Activated CD4-positive, alpha-beta memory T cell treated with anti-CD3 and anti-CD28 coated beads for 36 hours (primary cell): Measurements from ENCODE around the gene MYO18B. TPM values are rescaled to one million over a fixed set of nuclear protein-coding genes. Genes with fewer than 3 reads are reported as not detected.

Experiments used
- CTCF ChIA-PET: fragments of 350-600 bp; sonication (Branson Sonifier 250); formaldehyde crosslinking; loops from one replicate; lab custom pipeline; 2021; ENCODE audit warnings: antibody characterized with exemption, inconsistent platforms; lab: Charles Lee
- POLR2A ChIA-PET: fragments of 350-600 bp; sonication (Branson Sonifier 250); formaldehyde crosslinking; loops from one replicate; lab custom pipeline; 2021; ENCODE audit warnings: antibody characterized with exemption; lab: Charles Lee
- DNase-seq: peaks from one replicate; pipeline ENCODE4 v3.0.0-alpha.2; 2020
- H3K27ac Mint-ChIP-seq: one replicate; pipeline ENCODE4 v1.8.0; 2021; ENCODE audit warnings: mixed read lengths
- H3K27me3 Mint-ChIP-seq: one replicate; pipeline ENCODE4 v1.8.0; 2021; ENCODE audit warnings: mixed read lengths
- H3K36me3 Mint-ChIP-seq: one replicate; pipeline ENCODE4 v1.8.0; 2021; ENCODE audit warnings: mixed read lengths
- H3K4me1 Mint-ChIP-seq: one replicate; pipeline ENCODE4 v1.8.0; 2021; ENCODE audit warnings: low read depth, mixed read lengths
- H3K4me3 Mint-ChIP-seq: one replicate; pipeline ENCODE4 v1.8.0; 2021; ENCODE audit warnings: mild to moderate bottlenecking, mixed read lengths
- H3K9me3 Mint-ChIP-seq: one replicate; pipeline ENCODE4 v1.8.0; 2021; ENCODE audit warnings: mixed read lengths
- intact Hi-C: fragments of 100-400 bp; cut with micrococcal nuclease; formaldehyde crosslinking; loops from one replicate; pipeline ENCODE4 v1.15.1; 2023
- total RNA-seq, 2 experiments: library from RNA; stranded (reverse); gene quantifications; one replicate each; pipeline ENCODE4 v1.2.3, GENCODE V29; 2021

The MYO18B gene
- total RNA-seq, 2 experiments from 2014 or later: 0.22 to 0.29 TPM

DNA sequence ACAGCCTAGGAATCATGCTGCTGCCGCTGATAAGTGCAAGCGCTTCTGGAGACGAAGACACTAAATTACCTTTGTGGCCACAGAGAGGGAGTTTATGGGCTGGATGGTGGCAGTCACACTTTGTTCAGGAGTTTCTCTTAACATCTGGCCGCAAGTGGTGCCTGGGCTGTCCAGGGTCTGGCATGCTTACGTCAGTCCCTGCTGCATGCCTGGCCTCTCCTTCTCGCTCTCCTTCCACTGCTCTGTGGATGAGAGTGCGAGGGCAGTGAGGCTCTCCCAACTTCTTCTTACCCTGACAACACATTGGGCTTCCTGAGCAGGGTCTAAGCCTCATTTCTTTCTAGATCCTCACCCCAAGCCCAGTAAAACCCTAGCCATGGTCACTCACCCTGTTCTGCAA, 266.6 kb downstream of the MYO18B start:
- Mint-ChIP-seq H3K9me3 (peaks cover 10% of the 10 kb centered on the region), H3K4me1 (no peaks in the 10 kb centered on the region), H3K36me3 (no peaks in the 10 kb centered on the region), H3K27ac (no peak overlapping the region), H3K27me3 (no peaks in the 10 kb centered on the region), H3K4me3 (no peak overlapping the region)
- intact Hi-C loops: no loop called here
- ChIA-PET POLR2A (no interaction called here), CTCF (no interaction called here)
- no peak for DNase-seq

DNA sequence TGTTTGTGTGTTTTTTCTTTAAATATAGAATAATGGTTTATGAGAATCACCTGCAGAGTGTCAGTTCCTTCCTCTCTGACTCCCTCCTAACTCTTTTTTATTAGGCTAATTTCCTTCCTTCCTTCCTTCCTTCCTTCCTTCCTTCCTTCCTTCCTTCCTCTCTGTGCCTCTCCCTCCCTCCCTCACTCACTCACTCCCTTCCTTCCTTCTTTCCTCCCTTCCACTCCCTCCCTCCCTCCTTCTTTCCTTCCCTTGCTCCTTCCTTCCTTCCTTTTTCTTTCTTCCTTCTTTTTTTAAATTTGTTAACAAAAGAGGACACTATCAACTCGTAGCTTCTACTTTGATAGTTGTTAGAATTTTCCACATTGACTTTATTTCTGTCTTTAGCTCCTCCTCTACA, 274.9 kb downstream of the MYO18B start:
- ChIA-PET CTCF (no interaction called here), POLR2A (no interaction called here)
- no peaks in the 10 kb centered on the region for H3K4me1 Mint-ChIP-seq
- no peak for DNase-seq
- no peak overlapping the region for H3K4me3 Mint-ChIP-seq
- H3K36me3 Mint-ChIP-seq: no peaks in the 10 kb centered on the region
- no peak overlapping the region for H3K27ac Mint-ChIP-seq
- H3K27me3 Mint-ChIP-seq: no peaks in the 10 kb centered on the region
- no peaks in the 10 kb centered on the region for H3K9me3 Mint-ChIP-seq
- intact Hi-C loops: no loop called here

DNA sequence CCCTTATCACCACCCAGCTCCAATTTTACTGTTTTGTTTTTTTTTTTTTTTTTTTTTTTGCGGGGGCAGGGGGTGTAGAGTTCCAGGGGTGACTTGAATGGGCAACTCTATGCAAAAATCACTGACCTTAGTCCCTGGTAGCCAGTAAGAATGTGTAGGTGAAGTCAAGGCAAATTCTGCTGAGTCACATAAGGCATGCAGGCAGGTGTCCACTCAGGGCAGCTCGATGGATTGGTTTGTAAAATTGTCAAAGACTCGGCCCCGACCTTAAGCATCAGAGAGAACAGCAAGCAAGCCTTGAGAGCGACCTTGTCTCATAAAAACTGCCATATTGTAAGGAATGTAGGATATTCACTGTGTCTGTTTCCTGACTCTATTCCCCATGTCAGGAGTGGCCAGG, 275.9 kb downstream of the MYO18B start:
- H3K27ac Mint-ChIP-seq: no peak overlapping the region
- ChIA-PET POLR2A (no interaction called here), CTCF (no interaction called here)
- H3K9me3 Mint-ChIP-seq: no peaks in the 10 kb centered on the region
- H3K4me3 Mint-ChIP-seq: no peak overlapping the region
- intact Hi-C loops: no loop called here
- H3K4me1 Mint-ChIP-seq: no peaks in the 10 kb centered on the region
- no peaks in the 10 kb centered on the region for H3K36me3 Mint-ChIP-seq
- DNase-seq: no peak
- H3K27me3 Mint-ChIP-seq: no peaks in the 10 kb centered on the region

DNA sequence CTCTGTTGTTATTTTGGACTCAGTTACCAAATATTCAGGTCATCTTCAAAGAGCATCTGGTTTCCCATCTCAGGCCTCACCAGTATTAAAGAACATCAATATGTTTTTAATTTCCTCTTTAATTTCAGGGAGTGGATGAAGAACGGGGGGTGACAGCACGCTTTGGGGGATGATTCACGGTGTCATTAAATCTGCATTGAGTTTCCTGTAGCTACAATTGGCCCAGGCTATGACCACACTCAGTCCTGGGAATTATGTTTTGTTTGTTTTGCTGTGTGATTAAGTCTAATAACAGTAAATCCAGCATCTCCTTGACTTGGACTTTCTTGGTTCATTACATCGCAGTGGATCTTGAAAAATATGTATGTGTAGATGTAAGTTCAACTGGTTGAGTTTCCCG, 277.6 kb downstream of the MYO18B start:
- no peak overlapping the region for H3K4me3 Mint-ChIP-seq
- no peaks in the 10 kb centered on the region for H3K36me3 Mint-ChIP-seq
- no peak overlapping the region for H3K27ac Mint-ChIP-seq
- no peak for DNase-seq
- ChIA-PET POLR2A (no interaction called here), CTCF (no interaction called here)
- peaks cover under 1% of the 10 kb centered on the region for H3K9me3 Mint-ChIP-seq
- no peaks in the 10 kb centered on the region for H3K4me1 Mint-ChIP-seq
- no peaks in the 10 kb centered on the region for H3K27me3 Mint-ChIP-seq
- intact Hi-C loops: no loop called here

DNA sequence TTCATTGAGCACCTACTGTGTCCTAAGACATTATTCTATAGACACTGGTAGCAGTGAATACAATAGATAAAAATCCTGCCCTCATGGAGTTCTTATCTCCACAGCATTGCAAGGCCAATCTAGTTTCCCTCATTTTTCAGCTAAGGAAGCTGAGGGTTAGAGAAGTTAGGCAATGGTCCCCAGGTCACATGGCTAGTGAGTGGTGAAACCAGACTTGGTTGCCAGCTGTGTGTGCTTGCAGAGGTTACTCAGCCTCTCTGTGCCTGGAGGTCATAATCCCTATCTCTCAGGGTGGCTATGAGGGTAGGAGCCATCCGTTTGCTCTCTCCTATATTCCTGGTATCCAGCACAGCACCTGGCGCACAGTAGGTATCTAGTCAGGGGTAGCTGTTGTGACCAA, 279.5 kb downstream of the MYO18B start:
- no peak for DNase-seq
- H3K9me3 Mint-ChIP-seq: peaks cover 4% of the 10 kb centered on the region
- CTCF ChIA-PET: interaction anchor here (0.6 kb wide), 1 partner anchor 376 kb away, joined by 3 read pairs; no protein-coding TSS in a partner anchor
- intact Hi-C loops: no loop called here
- POLR2A ChIA-PET: no interaction called here
- no peaks in the 10 kb centered on the region for H3K4me1 Mint-ChIP-seq
- no peaks in the 10 kb centered on the region for H3K36me3 Mint-ChIP-seq
- no peak overlapping the region for H3K4me3 Mint-ChIP-seq
- no peaks in the 10 kb centered on the region for H3K27me3 Mint-ChIP-seq
- H3K27ac Mint-ChIP-seq: no peak overlapping the region

DNA sequence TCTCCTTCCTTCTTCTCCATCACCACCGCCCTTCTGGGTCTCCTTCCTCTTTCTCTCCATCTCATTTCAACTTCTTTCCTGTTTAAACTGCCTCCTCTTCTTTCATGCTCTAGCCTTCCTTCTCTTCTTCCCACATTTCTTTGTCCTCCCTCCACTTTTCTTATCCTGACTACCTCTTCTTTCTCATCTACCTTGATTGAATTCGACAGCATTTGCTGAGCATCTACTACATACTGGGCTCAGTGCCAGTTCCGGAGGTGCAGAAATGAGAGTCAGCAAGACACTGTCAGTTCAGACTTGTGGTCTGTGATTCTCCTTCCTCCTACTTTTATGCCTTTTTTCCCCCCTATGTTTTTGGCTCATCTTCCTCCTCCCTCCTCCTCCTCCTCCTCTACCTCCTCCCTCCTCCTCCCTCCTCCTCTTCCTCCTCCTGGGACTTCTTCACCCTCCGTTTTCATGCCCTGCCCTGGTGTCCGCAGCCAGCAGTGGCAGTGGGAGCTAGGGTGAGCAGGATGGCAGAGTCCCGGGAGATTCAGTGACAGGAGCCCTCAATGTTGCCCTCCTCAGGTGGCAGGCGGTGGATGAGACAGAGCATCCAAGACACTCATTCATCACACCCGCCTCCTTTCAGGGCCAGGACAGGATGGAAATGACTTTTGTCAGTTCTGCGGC, 281.3 kb downstream of the MYO18B start:
- H3K4me3 Mint-ChIP-seq: no peak overlapping the region
- no peaks in the 10 kb centered on the region for H3K27me3 Mint-ChIP-seq
- H3K4me1 Mint-ChIP-seq: no peaks in the 10 kb centered on the region
- no peaks in the 10 kb centered on the region for H3K36me3 Mint-ChIP-seq
- no peak overlapping the region for H3K27ac Mint-ChIP-seq
- ChIA-PET POLR2A (no interaction called here), CTCF (no interaction called here)
- intact Hi-C loops: no loop called here
- DNase-seq: no peak
- peaks cover 4% of the 10 kb centered on the region for H3K9me3 Mint-ChIP-seq

DNA sequence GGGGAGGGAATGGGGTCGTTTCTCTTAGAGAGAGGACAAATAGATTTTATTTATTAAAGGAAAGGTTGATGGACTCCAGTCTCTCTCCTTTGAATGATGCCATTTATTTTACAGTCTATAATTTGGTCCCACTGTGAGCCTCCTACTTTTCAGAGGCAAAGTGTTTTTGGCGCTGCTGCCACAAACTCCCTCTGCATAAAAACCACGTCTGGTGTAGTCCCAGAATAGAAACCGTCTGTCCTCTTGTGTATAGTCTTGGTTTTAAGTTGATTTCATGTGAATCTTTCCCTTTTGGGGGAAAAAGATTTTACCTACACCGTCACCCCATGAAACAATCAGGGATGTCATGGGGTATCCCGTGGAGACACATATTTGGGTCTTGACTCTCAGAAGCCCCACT, 283.6 kb downstream of the MYO18B start:
- DNase-seq: no peak
- no peak overlapping the region for H3K4me3 Mint-ChIP-seq
- no peaks in the 10 kb centered on the region for H3K27me3 Mint-ChIP-seq
- CTCF ChIA-PET: no interaction called here
- no peaks in the 10 kb centered on the region for H3K36me3 Mint-ChIP-seq
- H3K4me1 Mint-ChIP-seq: no peaks in the 10 kb centered on the region
- intact Hi-C loops: no loop called here
- H3K9me3 Mint-ChIP-seq: peaks cover 4% of the 10 kb centered on the region
- no peak overlapping the region for H3K27ac Mint-ChIP-seq
- POLR2A ChIA-PET: no interaction called here

DNA sequence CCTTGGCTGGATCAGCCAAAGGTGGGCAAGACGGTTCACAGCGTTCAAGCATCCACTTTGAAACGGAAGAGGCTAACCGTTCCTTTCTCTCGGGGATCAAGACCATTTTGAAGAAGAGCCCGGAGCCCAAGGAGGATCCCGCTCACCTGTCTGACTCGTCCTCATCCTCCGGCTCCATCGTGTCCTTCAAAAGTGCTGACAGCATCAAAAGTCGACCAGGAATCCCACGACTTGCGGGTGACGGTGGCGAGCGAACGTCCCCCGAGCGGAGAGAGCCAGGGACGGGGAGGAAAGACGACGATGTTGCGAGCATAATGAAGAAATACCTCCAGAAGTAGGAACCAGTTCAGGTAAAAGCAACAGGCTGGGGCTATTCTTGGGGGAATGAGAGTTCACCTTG, 285.4 kb downstream of the MYO18B start:
- no peaks in the 10 kb centered on the region for H3K27me3 Mint-ChIP-seq
- peaks cover 4% of the 10 kb centered on the region for H3K9me3 Mint-ChIP-seq
- no peak overlapping the region for H3K27ac Mint-ChIP-seq
- intact Hi-C loops: no loop called here
- no peaks in the 10 kb centered on the region for H3K36me3 Mint-ChIP-seq
- ChIA-PET POLR2A (no interaction called here), CTCF (no interaction called here)
- DNase-seq: no peak
- H3K4me3 Mint-ChIP-seq: no peak overlapping the region
- H3K4me1 Mint-ChIP-seq: no peaks in the 10 kb centered on the region

DNA sequence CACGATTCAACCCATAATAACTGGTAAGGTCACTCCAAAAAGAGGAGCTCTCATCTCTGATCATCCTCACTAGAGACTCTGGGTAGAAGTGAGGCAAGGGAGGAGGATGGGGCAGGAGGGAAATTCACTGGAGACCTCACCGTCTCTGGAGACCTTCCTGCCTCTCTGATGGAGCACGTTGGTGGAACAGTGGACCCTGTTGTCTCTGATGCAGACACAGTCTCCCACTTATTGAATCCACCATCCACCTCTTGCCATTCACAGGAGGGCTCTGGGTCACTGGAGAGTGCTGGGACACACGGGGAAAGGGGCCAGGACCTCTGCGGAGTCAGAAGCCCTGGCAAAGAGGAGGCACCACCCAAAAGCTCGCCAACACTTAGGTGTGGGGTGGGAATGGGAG, 289.7 kb downstream of the MYO18B start:
- POLR2A ChIA-PET: no interaction called here
- H3K4me3 Mint-ChIP-seq: no peak overlapping the region
- intact Hi-C loops: no loop called here
- H3K27me3 Mint-ChIP-seq: no peaks in the 10 kb centered on the region
- H3K27ac Mint-ChIP-seq: no peak overlapping the region
- no peaks in the 10 kb centered on the region for H3K36me3 Mint-ChIP-seq
- H3K9me3 Mint-ChIP-seq: peaks cover 19% of the 10 kb centered on the region
- CTCF ChIA-PET: no interaction called here
- no peak for DNase-seq
- H3K4me1 Mint-ChIP-seq: no peaks in the 10 kb centered on the region

DNA sequence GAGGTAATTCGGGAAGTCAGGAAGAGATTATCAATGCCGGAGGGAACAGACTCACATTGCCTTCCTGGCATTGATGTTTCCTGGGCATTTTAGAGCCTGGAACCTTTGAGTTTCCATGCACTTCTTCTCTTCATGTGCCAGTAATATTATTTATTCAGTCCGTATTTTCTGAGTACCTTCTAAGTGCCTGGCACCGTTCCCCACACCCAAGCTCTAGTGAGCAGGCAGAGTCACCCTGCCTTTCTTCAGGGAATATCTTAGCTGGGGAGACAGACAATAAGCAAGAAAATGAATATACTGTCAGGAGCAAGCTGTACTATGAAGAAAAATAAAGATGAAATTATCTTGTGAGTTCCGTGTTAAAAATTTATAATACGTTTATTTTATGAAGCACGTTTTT, 291.1 kb downstream of the MYO18B start:
- Mint-ChIP-seq H3K27ac (no peak overlapping the region), H3K36me3 (no peaks in the 10 kb centered on the region), H3K4me1 (no peaks in the 10 kb centered on the region), H3K27me3 (no peaks in the 10 kb centered on the region), H3K9me3 (peaks cover 22% of the 10 kb centered on the region), H3K4me3 (no peak overlapping the region)
- POLR2A ChIA-PET: no interaction called here
- intact Hi-C loops: no loop called here
- CTCF ChIA-PET: no interaction called here
- no peak for DNase-seq

DNA sequence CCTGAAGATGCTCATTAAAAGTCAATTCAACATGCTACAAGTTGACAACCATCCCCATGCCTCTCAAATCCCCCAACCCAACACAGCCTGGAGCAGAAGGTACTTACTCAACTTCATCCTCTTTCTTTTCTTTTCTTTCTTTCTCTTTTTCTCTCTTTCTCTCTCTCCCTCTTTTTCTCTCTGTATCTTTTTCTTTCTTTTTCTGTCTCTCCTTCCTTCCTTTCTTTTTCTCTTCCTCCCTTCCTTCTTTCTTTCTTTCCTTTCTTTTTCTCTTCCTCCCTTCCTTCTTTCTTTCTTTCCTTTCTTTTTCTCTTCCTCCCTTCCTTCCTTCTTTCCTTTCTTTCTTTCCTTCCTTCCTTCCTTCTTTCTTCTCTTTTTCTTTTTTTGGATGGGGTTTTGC, 291.6 kb downstream of the MYO18B start:
- H3K27ac Mint-ChIP-seq: no peak overlapping the region
- no peaks in the 10 kb centered on the region for H3K36me3 Mint-ChIP-seq
- intact Hi-C loops: no loop called here
- H3K27me3 Mint-ChIP-seq: no peaks in the 10 kb centered on the region
- DNase-seq: no peak
- no peaks in the 10 kb centered on the region for H3K4me1 Mint-ChIP-seq
- CTCF ChIA-PET: no interaction called here
- H3K4me3 Mint-ChIP-seq: no peak overlapping the region
- POLR2A ChIA-PET: no interaction called here
- H3K9me3 Mint-ChIP-seq: peaks cover 22% of the 10 kb centered on the region

DNA sequence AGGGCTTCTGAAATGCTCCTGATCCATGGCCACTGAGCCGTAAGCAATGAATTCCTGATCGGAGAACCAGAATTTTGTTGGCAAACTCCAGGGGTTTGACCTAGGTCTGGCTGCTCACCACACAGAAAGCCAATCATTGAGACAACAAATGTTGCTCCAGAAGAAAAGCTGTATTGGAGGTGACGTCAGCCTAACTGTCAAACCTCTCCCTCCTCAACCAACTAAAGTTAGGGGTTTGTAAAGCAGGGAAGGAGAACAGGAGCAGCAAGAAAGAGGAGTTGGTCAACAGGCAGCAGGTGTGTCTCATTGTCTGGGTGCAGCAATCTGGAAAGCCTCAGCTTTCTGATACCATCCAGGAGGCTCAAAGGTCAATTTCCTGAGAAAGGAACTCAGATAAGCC, 293.5 kb downstream of the MYO18B start:
- Mint-ChIP-seq H3K27me3 (no peaks in the 10 kb centered on the region), H3K27ac (no peak overlapping the region), H3K4me3 (no peak overlapping the region), H3K36me3 (no peaks in the 10 kb centered on the region), H3K9me3 (peaks cover 22% of the 10 kb centered on the region), H3K4me1 (no peaks in the 10 kb centered on the region)
- ChIA-PET POLR2A (no interaction called here), CTCF (no interaction called here)
- intact Hi-C loops: no loop called here
- DNase-seq: no peak

DNA sequence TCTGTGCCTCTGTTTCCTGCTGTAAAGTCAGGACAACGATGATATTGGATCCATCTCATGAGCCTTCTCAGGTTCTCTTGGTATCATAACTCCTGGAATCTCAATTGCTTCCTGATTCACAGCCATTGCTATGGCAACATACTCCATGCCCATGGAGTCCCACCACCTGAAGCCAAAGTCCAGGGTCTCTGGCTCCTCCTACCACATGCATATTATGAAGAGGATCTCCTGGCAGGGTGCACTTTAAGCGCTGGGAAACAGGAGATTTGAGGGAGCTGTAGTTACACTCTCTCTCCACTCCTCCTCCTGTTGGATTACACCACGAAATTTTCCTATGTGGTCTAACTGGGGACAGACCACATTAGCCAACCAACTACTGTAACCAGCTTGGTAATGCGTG, 296.4 kb downstream of the MYO18B start:
- intact Hi-C loops: no loop called here
- Mint-ChIP-seq H3K27me3 (peaks cover 1% of the 10 kb centered on the region), H3K36me3 (no peaks in the 10 kb centered on the region), H3K9me3 (peaks cover 22% of the 10 kb centered on the region), H3K4me3 (no peak overlapping the region), H3K4me1 (no peaks in the 10 kb centered on the region), H3K27ac (no peak overlapping the region)
- DNase-seq: no peak
- CTCF ChIA-PET: no interaction called here
- POLR2A ChIA-PET: no interaction called here
